Non-pigmented ciliary epithelial cell (primary cell): ENCODE results near the gene ZSWIM5.
"Not testable (repeated sequence)": the region's sequence is repeated elsewhere in the genome, so short reads cannot be mapped to it uniquely, and the experiment has no call there.

Experiments
- DNase-seq: peaks from one replicate; pipeline ENCODE4 v3.0.0-alpha.2; 2010; ENCODE audit warnings: low read depth

Gene ZSWIM5

DNA sequence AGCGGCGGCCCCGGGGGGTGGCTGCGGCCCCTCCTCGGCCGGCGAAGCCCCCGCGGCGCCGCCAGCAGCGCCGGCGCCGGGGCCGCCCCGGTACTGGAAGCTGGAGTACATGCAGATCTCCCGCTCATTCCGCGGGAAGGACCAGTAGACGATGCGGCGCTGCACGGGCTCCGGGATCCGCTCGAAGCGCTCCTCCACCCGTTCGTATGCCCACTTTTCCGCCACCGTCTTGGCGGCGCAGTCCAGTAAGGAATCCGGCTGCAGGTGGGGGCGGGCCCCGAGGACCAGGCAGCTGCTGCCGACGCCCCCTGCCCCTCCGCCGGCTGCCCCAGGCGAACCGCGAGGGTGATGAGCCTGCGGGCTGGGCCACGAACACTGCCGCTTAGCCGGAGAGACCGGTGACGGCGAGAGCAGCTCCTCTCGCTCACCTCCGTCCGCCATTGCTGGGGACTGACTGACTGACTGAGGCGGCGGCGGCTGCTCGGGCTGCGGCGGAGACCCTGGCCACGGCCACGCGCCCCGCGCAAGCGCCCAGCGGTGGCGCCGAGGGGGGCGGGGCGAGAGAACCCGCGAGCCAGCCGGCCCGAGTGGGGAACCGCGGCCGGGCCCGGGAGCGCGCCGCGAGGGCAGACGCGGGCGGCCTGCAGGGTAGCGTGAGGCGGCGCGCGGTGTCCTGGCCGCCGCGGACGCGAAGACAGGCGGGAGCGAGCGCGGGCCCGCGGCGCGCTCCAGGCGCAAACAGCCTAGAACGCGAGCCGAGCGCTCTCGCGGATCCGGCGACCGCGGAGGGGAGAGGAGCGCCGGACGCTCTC lies at the start of gene ZSWIM5:
Gene ZSWIM5, minus strand, starts transcription at position 696 of the 812 bp plus-strand sequence. Its CDS starts 255 bp downstream, at position 441.
- no peak for DNase-seq

DNA sequence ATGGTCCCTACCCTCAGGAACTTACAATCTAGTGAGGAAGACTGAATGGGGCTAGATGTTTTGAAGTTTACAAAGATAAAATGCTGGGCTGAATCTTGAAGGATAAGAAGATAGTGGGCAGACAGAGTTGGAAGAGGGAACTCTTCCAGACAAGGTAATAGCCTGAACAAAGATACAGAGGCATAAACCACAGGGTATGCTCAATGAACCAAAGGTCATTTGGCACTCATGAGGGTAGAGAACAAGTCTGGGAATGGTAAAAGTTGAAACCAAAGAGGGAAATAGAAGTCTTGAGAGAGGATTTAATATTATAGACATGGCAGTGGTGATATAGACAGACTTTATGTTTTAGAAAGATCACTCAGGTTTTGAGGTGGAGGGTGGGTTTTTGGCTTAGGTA lies 48.1 kb upstream of the ZSWIM5 start:
- no peak for DNase-seq

DNA sequence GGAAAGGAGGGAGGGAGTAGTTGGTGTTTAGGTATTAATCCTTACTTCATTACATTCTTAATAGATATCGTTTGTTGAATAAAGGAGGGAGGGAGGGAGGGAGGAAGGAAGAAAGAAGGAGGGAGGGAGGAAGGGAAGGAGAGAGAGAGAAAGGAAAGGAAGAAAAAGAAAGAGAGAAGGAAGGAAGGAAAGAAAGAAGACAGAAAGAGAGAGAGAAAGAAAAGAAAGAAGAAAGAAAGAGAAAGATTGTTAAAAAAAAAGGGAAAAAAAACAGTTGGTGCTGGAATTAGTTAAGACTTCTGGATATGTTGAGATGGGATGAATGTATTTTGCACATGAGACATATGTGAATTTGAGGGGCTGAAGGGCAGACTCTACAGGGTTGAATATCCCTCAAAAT lies 44.1 kb upstream of the ZSWIM5 start:
- no peak for DNase-seq

DNA sequence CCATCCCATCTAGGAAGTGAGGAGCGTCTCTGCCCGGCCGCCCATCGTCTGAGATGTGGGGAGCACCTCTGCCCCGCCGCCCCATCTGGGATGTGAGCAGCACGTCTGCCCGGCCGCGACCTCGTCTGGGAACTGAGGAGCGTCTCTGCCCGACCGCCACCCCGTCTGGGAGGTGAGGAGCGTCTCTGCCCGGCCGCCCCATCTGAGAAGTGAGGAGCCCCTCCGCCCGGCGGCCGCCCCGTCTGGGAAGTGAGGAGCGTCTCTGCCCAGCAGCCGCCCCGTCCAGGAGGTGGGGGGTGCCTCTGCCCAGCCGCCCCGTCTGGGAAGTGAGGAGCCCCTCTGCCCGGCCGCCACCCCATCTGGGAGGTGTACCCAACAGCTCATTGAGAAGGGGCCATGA lies 41.6 kb upstream of the ZSWIM5 start:
- not testable (repeated sequence) for DNase-seq

DNA sequence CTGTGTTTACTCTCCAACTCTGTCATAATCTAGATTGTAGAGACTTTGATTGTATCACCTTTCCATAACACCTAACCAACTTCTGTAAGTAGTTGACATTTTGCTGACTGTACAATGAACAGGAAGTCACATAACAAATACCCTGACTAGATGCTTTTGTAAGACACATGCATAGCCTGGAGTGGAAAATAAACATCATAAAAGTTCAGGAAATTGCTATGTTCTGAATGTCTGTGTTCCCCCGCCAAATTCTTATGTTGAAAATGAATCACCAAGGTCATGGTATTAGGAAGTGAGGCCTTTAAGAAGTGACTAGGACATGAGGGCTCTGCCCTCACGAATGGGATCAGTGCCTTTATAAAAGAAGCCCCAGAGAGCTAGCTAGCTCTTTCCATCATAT lies 40.4 kb upstream of the ZSWIM5 start:
- DNase-seq: peak; percentile 68

DNA sequence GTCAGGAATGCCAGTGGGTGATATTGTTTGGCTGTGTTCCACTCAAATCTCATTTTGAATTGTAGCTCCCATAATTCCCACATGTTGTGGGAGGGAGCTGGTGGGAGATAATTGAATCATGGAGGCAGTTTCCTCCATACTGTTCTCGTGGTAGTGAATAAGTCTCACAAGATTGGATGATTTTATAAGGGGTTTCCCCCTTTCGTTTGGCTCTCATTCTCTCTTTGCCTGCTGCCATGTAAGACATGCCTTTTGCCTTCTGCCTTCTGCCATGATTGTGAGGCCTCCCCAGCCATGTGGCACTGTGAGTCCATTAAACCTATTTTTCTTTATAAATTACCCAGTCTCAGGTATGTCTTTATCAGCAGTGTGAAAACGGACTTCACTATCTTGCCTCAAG lies 40.0 kb upstream of the ZSWIM5 start:
- DNase-seq: not testable (repeated sequence)

DNA sequence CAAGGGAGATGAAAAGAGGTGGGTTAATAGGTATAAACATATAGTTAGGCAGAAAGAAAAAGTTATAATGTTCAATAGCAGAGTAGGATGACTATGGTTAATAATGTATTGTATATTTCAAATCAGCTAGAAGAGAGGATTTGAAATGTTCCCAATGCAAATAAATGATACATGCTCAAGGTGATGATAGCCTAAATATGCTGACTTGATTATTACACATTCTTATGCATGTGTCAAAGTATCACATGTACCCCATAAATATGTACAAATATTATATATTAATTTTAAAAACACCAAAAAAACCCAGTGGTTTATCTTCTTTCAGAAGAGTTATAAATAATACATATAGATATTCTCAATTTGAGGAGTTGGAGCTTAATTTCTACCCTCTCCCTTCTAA lies 38.3 kb upstream of the ZSWIM5 start:
- DNase-seq: no peak

DNA sequence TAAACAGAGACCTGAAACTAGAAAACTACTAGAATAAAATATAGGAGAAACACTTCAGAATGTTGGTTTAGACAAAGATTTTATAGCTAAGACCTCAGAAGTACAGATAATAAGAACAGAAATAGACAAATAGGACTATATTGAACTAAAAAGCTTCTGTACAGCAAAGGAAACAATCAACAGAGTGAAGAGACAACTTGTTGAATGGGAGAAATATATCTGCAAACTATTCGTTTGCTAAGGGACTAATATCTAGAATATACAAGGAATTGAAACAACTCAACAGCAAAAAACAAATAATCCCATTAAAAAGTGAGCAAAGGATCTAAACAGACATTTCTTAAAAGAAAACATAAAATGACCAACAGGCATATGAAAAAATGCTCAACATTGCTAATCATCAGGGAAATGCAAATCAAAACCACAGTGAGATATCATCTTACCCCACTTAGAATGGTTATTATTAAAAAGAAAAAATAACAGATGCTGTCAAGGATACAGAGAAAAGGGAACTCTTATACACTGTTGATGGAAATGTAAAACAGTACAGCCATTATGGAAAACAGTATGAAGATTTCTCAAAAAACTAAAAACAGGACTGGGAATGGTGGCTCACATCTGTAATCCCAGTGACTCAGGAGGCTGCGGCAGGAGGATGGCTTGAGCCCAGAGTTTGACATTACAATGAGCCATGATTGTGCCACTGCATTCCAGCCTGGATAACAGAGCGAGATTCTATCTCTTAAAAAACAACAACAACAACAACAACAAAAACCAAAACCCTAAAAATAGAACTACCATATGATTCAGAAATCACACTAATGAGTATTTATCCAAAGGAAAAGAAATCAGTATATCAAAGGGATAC lies 37.3 kb upstream of the ZSWIM5 start:
- no peak for DNase-seq

DNA sequence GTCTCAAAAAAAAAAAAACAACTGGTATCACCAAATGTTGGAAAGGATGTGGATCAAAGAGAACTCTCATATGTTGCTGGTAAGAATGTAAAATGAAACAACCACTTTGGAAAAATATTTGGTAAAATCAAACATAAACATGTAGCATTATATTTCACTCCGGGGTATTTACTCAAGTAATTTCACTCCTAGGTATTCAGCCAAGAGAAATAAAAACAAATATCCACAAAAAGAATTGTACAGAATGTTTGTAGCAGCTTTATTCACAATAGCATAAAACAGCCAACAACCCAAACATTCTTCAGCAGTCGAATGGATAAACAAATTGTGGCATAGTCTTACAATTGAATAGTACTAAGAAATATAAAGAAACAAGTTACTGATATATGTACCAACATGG lies 32.4 kb upstream of the ZSWIM5 start:
- no peak for DNase-seq

DNA sequence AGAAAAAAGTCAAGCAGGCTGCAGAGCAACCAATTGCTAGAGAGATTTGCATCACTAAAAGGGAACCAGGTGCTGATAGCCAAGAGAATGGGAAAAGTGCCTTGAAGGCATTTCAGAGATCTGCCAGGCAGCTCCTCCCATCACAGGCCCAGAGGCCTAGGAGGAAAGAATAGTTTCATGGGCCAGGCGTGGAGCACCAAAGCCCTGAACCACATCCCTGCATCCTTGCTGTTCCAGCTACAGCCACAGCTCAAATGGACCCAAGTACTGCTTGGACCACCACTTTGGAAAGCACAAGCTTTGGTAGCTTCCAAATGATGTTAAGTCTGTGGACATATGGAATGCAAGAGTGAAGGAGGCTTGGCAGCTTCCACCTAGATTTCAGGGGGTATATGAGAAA lies 29.7 kb upstream of the ZSWIM5 start:
- no peak for DNase-seq

DNA sequence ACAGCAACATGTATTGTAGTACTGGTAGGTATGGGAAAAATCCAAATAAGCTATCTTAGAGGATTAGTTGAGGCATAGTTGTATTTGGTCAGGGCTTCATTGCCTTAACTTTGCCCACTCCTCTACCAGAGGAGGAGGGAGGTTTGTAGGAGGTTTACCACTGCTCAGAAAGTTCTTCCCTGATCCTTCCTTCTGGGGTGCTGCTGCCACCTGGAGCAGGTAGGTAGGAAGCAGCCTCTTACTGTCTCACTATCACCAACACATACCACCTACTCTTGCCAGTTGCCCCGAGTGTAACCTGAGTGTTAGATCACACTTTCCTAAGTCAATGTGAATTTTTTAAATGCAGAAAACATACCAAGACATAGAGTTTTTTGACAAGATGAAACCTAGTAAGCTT lies 24.1 kb upstream of the ZSWIM5 start:
- DNase-seq: no peak

DNA sequence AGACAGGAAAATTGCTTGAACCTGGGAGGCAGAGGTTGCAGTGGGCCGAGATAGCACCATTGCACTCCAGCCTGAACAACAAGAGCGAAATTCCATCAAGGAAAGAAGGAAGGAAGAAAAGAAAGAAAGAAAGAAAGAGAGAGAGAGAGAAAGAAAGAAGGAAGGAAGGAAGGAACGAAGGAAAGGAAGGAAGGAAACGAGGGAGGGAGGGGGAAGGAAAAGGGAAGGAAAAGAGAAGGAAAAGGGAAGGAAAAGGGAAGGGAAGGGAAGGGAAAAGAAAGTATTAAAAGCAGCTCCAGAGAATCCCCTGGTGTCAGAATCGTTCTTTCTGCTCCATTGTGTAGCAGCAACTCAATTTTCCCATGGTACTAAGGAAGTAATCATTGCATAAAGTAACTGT lies 19.2 kb upstream of the ZSWIM5 start:
- DNase-seq: no peak

DNA sequence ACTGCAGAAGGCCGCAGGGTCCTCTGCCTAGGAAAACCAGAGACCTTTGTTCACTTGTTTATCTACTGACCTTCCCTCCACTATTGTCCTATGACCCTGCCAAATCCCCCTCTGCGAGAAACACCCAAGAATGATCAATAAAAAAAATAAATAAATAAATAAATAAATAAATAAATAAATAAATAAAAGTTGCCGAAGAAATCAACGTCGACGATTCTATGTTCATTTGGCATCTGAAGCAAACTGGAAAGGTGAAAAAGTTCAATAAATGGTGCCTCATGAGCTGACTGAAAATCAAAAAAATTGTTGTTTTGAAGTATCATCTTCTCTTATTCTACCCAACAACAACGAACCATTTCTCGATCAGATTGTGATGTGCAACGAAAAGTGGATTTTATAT lies 17.3 kb upstream of the ZSWIM5 start:
- DNase-seq: not testable (repeated sequence)

DNA sequence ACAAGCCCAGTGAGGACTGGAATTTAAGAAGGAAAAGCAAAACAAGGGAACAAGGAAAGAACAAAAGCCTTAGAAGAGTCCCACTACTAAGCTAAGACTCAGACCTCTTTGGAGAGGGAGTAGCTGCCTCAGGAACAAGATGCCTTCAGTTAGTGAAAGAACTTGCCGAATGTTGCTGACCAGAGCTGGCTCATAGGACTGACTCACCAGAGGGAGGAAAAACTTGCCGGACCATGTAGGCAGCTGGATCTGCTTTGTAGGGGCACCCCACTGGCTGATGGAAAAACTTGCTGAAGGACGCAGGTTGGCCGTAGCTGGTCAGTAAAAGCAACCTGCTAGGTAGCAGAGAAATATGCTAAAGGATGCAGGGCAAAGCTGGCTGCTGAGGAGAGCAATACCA lies 15.3 kb upstream of the ZSWIM5 start:
- DNase-seq: no peak

DNA sequence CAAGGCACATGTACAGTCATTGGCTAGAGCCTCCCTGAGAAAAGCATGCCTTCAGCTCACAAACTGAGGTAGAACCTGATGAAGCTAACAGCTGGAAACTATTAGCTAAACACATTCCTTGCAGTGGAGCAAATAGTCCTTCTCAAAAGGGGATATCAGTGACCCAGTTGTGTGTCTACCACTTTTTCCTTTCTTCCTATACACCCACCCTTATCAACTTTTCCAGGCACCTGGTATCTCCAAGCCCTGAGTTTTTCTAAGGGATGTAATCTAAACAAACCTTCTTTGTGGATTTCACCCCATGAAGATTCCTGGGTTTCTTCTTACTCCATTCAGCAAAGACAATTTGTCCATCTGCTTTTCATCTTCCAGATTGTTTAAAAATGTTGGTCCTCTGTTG lies 10.5 kb upstream of the ZSWIM5 start:
- DNase-seq: no peak

DNA sequence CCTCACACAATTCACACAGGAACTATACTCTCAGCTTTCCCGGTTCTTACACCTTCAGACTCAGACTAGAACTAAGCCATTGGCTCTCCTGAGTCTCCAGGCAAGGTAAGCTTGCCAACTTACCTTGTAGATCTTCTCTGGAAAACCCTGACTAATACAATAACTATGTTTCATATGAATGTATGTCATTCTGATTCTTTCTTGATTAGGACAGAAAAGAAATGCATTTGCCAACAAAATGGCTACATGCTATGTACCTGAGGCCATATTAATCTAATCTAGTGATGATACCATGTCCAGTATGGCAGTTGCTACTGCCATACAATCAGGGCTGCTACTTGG lies 9.8 kb upstream of the ZSWIM5 start:
- DNase-seq: no peak

DNA sequence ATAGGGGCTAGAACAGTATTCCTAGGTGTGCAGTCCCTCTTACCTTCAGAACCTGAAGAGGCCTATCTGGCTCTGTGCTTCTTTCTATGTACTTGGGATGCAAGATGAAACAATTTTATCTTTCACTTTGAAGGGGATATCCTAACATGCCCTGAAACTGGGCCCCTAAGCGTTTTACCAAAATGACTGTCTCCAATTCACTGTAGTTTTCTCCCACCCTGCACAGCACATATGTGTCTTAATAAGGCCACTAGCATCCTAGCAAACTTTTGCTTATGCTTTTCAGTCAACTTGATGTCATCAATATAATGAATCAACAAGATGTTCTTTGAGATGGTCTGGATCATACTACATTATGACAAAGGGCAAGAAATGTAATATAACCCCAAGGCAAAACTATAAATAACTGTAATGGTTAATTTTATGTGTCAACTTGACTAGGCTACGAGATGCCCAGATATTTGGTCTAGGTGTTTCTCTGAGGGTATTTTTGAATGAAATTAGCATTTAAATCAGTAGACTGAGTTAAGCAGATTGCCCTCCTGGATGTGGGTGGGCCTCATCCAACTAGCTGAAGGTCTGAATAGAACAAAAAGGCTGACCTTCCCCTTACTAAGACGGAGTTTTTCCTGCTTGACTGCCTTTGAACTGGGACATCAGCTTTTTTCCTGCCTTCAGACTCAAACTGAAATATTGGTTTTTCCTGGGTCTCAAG lies 9.2 kb upstream of the ZSWIM5 start:
- no peak for DNase-seq

DNA sequence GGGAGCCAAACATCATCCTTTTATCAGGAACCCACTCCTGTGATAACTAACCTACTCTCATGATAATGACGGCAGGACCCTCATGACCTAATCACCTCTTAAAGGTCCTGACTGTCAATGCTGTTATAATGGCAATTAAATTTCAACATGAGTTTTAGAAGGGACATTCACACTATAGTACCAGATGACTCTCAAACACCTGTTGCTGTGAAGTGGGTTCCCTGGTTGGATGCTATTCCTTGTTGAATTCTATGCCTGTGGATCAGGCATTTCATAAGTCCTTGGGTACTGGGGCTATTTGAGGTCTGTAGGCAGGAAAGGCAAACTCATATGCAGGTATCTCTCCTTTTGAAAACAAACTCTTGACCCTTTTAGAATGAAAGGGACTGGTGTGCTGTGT lies 7.5 kb upstream of the ZSWIM5 start:
- no peak for DNase-seq

DNA sequence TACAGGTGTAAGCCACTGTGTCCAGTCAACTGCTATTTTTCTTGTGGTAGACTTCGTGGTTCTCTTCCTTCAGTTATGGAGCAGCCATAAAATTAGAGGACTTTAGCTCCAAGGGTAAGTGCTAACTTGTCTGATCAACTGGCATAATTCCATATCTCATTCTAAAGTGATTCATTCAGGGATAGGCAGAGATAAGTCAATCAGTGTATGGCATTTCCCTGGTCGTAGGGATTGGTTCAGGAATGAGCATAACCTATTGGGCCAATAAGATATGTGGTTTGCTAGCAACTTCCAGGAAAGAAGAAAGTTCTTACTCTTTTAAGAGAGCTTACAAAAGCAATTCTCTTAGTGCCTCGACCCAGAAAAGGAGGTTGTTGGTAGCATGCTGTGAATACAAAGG lies 4.7 kb upstream of the ZSWIM5 start:
- DNase-seq: no peak

DNA sequence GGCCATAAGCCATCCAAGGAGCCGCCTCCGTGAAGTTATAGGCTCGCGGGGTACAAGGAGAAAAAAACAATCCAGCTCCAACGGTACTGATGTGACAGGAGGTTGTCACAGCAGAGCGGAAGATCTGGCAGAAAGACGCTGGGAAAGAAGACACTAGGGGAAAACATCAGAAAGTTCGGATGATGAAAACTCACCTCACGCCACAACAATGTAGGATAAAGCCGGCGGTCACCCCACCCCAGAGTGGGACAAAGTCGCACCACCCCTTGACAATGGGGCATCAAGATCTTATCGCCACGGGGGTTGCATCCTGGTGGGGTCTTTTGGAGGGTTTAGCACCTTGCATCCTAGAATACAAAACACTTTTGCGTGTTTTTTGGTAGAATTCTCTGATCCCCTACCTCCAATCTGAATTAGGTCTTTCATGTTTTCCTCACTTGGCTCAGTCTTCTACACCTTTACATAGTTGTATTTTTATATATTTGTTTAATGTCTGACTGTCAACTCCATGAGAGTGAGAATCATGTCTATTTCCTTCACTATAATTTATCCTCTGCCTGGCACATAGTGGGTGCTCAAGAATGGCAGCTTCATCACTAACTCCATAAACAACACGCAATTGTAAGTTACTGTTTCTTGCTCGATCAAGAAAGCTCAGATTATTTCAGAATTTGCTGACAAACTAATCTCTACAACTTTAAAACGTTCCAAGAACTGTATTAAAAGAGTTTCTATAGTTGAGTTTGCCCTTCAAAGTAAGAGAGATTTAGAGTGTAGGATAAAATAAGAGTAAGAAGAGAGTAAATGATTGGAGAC lies 611 bp upstream of the ZSWIM5 start:
- no peak for DNase-seq

DNA sequence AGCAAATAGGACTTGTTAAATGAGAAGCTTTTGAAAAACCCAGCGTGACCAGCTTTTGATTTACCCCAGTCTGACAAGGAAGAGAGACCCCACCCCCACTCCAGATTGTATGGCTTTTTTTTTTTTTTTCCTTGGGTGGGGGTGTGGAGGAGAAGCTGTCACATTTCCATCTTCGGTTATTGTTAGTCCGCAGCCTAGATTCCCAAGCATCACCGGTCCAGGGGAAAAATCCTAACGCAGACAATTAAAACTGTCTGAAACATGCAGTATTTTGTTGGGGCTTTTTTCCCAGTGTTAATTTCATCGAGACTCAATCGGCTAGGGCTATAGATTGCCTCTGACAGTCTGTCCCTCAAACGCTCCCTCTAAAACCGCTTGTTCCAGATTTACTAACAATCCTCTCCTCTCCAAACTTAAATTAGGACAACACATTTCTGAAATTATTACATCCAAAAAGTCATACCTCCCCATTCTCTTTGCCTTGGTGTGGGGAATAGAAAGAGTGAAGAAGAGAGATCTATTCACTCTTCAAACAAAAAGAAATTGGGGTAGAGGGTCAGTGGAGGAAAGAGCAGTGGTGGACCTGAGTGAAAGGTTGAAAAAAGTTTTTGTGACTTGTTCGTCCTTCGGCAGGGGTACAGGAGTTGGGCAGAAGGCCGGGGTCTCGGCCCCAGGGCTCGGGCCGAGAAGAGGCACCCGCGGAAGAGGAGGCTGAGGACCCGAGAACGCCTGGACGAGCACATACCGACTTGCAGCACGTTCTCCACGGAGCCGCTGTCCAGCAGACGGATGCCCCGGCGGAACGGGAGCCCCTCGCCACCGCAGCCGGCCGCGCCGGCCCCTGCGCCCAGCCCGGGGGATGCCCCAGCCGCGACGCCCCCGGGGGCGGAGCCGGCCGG lies 1.1 kb downstream of the ZSWIM5 start:
- no peak for DNase-seq
